ENCODE results near the gene KLHL6.
A peak's percentile ranks its signal among the peaks of the same experiment; 100 is the strongest.

Gene KLHL6

GRCh38 chr3:183502237-183503181, 53.0 kb downstream of the KLHL6 start:
- DNase-seq: peak; percentile 72

- DNase-seq: no peak
These were observed 54.4 kb downstream of the KLHL6 start for GRCh38 chr3:183500981-183501704.

- DNase-seq: peak; percentile 45
These were observed 55.2 kb downstream of the KLHL6 start for GRCh38 chr3:183500319-183500718.

GRCh38 chr3:183498634-183499033, 56.9 kb downstream of the KLHL6 start:
- no peak for DNase-seq

- DNase-seq: no peak
These were observed 58.2 kb downstream of the KLHL6 start for GRCh38 chr3:183497313-183497712.

- DNase-seq: no peak
These were observed 59.2 kb downstream of the KLHL6 start for GRCh38 chr3:183496311-183496710.

GRCh38 chr3:183494341-183494740, 61.2 kb downstream of the KLHL6 start:
- DNase-seq: peak; percentile 77

GRCh38 chr3:183493296-183494045, 62.0 kb downstream of the KLHL6 start:
- no peak for DNase-seq

DNA sequence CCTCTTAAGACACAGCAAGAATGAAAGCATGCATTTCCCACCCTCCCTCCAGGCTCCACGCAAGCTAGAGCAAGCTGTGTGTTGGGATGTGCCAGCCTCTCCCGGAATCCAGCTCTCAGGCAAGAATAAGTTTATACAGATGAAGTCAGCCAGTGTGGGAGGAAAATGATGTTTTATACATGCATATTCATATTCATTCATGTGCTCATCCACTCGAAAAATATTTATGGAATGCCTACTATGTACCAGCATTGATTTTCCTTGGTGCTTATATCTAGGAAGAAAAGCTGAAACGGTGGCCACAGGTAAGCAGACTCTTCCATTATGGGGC, 62.7 kb downstream of the KLHL6 start:
- no peak for DNase-seq

GRCh38 chr3:183491923-183492848, 63.3 kb downstream of the KLHL6 start:
- no peak for DNase-seq

DNA sequence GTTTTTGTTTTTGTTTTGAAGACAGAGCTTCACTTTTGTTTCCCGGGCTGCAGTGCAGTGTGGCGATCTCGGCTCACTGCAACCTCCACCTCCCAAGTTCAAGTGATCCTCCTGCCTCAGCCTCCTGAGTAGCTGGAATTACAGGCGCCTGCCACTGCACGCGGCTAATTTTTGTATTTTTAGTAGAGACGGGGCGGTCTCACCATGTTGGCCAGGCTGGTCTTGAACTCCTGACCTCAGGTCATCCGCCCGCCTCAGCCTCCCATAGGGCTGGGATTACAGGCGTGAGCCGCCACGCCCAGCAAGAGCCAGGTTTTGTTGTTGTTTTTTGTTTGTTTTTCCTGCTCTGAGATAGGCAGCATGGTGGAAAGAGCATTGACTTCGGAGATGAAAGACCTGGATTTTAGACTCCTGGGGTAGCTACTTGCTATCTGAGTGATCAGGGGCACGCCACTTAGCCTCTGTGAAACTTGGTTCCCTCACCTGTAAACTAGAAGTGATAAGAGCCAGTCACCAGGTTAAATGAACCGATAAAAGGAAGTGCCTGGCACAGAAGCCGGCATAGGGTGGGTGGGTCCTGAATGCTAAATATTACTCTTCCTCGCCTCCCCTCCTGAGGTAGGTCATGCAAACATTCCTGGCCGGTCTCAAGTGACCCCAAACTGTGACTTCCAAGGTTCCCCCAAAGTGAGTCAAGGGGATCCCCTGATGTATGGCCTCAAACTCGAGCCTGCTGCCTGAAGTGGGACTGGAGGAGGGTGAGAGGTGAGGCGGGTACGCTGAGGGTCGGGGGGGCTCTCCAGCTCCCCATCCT, 64.2 kb downstream of the KLHL6 start:
- no peak for DNase-seq

DNA sequence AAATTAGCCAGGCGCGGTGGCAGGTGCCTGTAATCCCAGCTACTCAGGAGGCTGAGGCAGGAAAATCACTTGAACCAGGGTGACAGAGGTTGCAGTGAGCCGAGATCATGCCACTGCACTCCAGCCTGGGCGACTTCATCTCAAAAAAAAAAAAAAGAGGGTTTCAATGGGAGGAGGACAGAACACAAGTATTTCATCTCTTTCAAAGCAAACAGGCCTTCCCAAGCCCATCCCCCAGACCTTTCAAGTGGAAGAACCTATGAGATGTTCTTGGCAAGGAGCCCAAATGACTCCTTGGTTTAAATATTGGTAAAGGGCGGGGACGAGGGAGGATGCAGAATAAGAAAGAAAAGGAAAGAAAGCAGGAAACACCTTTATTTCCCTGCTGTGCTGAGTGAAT, 64.9 kb downstream of the KLHL6 start:
- DNase-seq: peak; percentile 94

- DNase-seq: peak; percentile 70
These were observed 65.3 kb downstream of the KLHL6 start for GRCh38 chr3:183490211-183490601.

DNA sequence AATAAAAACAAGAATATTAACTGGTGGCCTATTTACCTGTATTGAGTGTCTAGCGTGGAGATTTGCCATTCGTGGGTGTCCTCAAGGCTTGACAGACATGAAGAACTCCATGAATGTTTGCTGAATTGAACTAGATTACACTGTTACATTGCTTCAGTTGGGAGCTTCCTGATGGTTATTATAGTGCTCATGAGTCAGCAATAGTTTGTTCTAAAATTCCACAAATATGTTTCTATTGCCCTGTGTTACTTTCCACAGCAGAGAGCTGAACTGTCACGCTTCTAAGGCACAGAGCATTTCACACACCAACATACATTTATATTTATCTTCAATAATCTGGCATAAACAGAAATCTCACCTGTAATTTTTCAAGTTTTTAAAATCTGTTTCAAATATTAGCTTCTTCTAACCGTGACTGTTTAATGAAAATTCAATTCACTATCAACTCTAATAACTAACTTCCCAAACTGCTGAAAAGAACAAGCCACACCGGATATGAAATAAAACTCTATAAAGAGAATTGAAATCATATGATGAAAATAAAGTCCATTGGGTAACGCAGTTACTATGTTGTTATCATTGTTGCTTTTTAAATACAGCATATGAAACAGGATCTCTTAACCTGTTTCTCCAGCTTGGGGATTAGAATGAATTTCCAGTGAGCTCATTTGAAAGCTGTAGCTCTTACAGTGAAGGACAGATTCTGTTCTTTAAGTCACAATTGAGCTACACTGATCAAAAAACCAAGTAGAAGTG, 65.9 kb downstream of the KLHL6 start:
- DNase-seq: no peak

DNA sequence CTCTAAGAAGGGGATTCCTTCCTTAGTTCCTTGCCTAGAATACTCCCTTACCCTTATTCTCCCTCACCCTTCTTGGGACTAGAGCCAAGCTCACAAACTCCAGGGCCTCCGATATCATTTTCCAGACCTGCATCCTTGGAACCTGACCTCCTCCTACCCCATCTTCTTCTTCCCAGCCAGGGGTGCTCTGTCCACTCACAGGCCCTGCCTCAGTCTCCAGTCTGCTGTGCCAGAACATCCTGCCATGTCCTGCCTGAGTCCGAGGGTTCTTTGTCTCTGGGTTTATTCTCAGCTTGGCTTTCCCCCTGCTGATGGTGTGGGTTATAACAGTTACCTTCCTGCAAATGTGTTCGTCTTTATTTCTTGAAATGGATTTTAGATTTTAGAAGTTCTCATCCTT, 67.2 kb downstream of the KLHL6 start:
- DNase-seq: no peak

DNA sequence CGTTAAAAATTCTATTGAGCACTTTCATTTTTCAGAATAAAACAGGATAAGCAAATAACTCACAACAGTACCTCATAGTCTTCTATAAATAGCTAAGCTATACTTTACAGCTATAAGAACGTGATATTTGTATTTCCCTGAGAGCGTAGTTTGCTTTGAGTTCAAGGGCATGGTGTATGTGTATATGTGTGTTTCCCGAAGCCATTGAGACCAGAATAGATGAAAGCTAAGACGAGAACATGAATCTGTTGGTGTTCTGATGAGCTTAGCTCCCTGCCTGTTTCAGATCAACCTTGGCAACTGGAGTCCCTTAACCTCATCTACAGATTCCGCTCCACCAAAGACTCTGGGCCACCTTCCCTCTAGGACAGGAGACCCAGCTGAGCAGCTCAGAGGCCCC, 67.6 kb downstream of the KLHL6 start:
- no peak for DNase-seq

DNA sequence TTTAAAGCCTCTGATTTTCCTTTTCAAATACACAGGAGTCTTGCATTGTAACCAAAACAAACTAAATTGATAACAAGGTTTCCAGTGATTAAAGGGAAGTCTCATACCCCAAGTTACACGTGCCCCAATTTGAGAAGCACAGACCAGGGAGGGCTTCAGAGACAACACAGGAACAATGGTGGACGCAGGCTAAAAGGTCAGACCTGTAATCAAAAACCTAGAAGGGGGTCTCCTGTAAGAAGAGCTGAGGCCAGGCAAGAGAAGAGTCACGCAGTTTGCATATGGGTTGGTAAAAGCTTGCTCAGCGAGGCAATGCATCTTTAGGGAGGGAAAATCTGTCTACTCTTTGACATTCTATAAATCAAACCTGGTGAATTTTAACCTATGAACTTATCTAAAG, 68.5 kb downstream of the KLHL6 start:
- no peak for DNase-seq

GRCh38 chr3:183486472-183486871, 69.0 kb downstream of the KLHL6 start:
- no peak for DNase-seq

DNA sequence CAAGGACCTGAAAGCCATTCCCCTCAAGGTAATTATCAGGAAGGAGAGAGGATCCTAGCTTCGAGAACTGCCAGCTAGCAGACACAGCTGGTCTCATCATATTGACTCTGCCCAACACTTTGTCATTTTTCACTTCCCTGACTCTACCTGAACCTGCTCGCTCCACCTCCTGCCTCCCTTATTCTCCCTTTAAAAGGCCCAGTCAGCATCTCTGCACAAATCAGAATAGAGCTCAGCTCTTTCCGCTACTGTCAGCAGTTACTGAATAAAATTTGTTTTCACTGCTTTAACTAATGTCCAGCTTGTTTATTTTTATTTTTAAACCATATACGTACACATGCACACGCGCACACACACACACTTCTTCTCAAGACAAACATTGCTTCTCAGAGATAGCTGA, 69.9 kb downstream of the KLHL6 start:
- DNase-seq: no peak

- DNase-seq: no peak
These were observed 70.4 kb downstream of the KLHL6 start for GRCh38 chr3:183485093-183485492.
